T-helper 22 cell (primary cell): ENCODE data around the gene ATP2C1.

Experiments used
- DNase-seq: peaks from one replicate; pipeline ENCODE4 v3.0.0-alpha.2; 2020; ENCODE audit warnings: low read depth

Gene ATP2C1

GRCh38 chr3:130975251-130975650 is 81.4 kb downstream of the ATP2C1 start:
- no peak for DNase-seq

GRCh38 chr3:130976706-130977105 is 82.8 kb downstream of the ATP2C1 start:
- DNase-seq, result no peak

GRCh38 chr3:130979117-130979516 is 85.2 kb downstream of the ATP2C1 start:
- no peak for DNase-seq

GRCh38 chr3:130981469-130981868 is 87.6 kb downstream of the ATP2C1 start:
- DNase-seq, result no peak

- DNase-seq, result no peak
Measured at GRCh38 chr3:130990282-130990681, 96.4 kb downstream of the ATP2C1 start.

GRCh38 chr3:130991126-130991525 is 97.2 kb downstream of the ATP2C1 start:
- no peak for DNase-seq

GRCh38 chr3:130992344-130992743 is 98.5 kb downstream of the ATP2C1 start:
- DNase-seq, result no peak

- DNase-seq, result no peak
Measured at GRCh38 chr3:130997289-130997688, 103.4 kb downstream of the ATP2C1 start.

GRCh38 chr3:131001071-131001470 is 107.2 kb downstream of the ATP2C1 start:
- no peak for DNase-seq

- DNase-seq, result no peak
Measured at GRCh38 chr3:131004603-131005002, 110.7 kb downstream of the ATP2C1 start.

GRCh38 chr3:131007256-131007655 is 113.4 kb downstream of the ATP2C1 start:
- DNase-seq, result no peak

- no peak for DNase-seq
Measured at GRCh38 chr3:131007782-131008181, 113.9 kb downstream of the ATP2C1 start.

- no peak for DNase-seq
Measured at GRCh38 chr3:131008326-131008725, 114.4 kb downstream of the ATP2C1 start.

GRCh38 chr3:131009698-131010097 is 115.8 kb downstream of the ATP2C1 start:
- DNase-seq, result no peak

GRCh38 chr3:131018970-131019369 is 125.1 kb downstream of the ATP2C1 start:
- no peak for DNase-seq

GRCh38 chr3:131020122-131020693 is 126.3 kb downstream of the ATP2C1 start:
- no peak for DNase-seq

- DNase-seq, result no peak
Measured at GRCh38 chr3:131025539-131025938, 131.7 kb downstream of the ATP2C1 start.

- DNase-seq, result peak; percentile 84
Measured at GRCh38 chr3:131026321-131027151, 132.7 kb downstream of the ATP2C1 start, which contains the start of the genes ASTE1 and NEK11. Gene ASTE1 (minus strand): TSS chr3:131026825. CDS start chr3:131025306, 1,519 bp downstream. Gene NEK11 (plus strand): TSS chr3:131026877. CDS start chr3:131029709, 2,832 bp downstream.

GRCh38 chr3:131028844-131029243 is 135.0 kb downstream of the ATP2C1 start:
- no peak for DNase-seq

GRCh38 chr3:131031660-131032059 is 137.8 kb downstream of the ATP2C1 start:
- no peak for DNase-seq

- no peak for DNase-seq
Measured at GRCh38 chr3:131033480-131034080, 139.7 kb downstream of the ATP2C1 start.

- no peak for DNase-seq
Measured at GRCh38 chr3:131036200-131036816, 142.4 kb downstream of the ATP2C1 start.

- no peak for DNase-seq
Measured at GRCh38 chr3:131036986-131037385, 143.1 kb downstream of the ATP2C1 start.
